Dedifferentiated amniotic fluid mesenchymal stem cell (primary cell): ENCODE results near the gene CCDC87.
"Not testable (repeated sequence)": the region's sequence is repeated elsewhere in the genome, so short reads cannot be mapped to it uniquely, and the experiment has no call there.

ENCODE experiments used
- DNase-seq: peaks from one replicate; pipeline ENCODE4 v3.0.0-alpha.2; 2016; ENCODE audit errors: extremely low spot score

The CCDC87 gene

DNA sequence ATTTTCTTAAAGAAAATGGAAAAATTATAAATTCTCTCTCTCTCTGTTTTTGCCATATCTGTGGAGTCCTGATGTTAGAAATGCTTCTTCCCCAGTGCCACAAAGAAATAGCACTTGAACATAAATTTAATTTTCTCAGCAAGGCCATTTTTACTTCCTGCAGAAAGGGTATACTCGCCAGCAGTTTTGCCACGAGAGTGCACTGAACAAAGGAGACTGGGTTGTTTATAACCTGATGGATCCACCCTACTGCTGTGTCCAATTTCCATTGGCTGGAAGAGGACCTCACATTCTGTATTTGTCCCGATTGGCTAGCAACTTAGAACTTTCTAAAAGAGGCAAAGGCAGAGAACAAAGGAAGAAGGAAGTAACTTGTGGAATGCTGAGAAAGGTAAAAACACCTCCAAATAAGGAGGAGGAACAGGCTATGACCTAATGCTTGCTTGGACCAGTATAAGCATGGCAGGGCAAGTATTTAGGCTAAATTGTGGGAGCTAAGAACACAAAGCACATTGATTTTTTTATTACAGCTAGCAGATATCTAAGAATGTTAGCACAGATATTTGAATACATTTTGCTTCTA is 10.2 kb downstream of the CCDC87 start:
- not testable (repeated sequence) for DNase-seq

DNA sequence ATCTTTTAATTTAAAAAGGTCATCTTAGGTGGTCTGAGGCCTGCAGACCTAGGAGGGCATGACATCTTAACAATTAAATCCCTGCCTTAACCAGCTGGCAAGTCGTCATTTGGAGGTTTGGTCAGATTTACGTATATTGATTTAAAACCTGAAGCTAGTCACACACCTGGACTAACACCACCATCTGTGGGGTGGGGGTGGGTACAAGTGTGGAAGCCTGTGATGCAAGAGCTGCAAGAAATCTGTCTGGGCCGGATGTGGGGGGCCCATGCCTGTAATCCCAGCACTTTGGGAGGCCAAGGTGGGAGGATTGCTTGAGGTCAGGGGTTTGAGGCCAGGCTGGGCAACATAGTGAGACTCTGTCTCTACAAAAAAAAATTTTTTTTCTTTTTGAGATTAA is 11.6 kb downstream of the CCDC87 start:
- DNase-seq, result no peak

DNA sequence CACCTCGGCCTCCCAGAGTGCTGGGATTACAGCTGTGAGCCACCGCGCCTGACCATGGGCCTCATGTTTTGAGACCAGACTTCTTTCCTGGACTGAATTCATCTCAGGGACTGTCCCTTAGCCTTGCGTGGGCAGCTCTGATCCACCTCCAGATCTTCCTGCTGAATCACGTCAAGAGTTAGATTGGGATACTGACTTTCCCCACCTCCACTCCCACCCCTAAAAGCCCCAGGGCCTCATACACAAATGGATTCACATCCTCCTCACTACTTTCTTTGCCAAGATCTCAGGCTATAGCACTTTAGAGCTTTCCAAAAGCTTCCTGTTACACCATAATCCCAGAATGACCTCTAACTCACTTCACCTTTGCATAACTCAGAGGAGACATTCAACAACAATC is 12.1 kb downstream of the CCDC87 start:
- no peak for DNase-seq

DNA sequence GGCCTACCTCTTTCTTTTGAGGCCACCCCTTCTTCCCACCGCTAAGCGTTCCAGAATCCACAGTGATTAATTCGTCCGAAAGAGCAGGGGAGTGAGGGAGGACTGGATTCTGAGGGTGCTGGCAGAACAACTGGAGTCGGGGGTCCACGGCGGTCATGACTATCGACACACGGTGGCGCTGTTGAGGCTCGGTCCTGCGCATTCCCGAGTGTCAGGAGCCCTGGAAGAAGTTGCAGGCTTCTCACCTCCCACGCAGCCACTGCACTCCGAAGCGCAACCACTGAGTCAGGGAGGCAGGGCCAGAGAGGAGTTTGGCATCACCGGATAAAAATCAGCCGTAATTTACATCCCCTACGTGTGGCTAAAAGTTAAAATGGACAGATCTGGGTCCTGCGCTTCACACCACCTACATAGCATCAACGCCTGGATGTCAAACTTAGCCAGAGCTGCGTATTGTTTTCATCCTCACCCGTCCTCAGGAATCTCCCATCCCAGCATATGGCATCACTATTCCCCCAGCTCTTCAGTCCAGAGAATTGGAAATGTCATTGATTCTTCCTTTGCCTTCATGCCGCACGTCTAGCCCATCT is 13.8 kb downstream of the CCDC87 start:
- peak; percentile 79 for DNase-seq

DNA sequence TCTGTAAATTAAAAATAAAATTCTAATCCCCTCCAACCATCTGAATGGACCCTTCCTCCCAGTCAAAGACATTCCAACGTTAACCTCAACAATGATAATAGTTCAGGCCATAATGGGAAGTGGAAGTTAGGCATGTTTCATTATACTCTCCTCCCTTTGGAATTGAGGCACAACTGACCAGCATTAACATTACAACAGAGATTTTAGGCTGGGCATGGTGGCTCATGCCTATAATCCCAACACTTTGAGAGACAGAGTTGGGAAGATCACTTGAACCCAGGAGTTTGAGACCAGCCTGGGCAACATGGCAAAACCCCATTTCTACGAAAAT is 22.0 kb downstream of the CCDC87 start:
- DNase-seq, result no peak

DNA sequence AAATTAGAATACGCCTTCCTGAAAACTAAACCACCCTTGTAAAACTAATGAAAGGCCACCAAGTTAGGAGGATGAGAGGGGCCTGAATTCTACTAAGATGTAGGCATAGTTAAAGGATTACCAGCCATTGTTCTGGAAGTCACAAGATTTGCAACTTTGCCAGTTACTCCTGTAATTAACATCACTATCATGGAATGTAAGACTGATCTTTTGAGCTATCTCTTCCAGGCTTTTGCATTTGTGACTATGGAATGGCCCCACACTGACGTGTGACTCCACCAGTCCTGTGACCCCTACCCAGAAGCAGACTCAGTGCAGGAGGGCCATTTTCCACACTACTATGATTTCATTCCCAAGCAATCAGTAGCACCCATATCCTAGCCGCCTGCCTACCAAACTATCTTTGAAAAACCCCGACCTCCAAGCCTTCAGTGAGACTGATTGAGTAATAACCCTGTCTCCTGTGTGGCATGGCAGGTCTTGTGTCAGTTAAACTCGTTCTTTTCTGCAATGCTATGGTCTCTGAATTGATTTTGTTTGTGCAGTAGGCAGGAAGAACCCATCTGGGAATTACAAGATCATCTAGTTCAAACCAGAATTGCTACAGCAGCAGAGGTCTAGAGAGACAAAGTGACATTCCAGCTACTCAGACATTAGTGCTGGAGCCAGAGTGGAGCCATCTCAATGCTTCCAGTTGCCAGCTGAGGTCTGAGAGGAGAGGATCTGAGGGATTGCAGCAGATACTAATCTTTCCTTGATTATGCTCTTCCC is 22.6 kb downstream of the CCDC87 start:
- DNase-seq, result no peak

DNA sequence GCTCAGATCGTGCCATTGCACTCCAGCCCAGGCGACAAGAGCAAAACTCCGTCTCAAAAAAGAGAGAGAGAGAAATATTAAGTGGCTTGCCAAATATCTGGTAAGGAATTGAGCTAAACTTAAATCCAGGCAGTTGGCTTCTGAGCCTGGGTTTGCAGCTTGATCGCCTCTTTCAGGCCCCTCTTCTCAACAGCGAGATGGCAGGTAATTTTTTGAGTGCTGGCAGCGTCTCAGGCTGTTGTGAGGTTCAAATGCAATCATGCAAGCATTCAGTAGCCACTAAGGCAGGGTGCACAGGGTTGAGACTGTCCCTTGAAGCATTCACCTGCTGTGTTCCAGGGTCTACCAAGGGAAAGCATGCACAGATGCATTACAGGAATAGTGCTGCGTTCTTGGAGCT is 23.8 kb downstream of the CCDC87 start:
- no peak for DNase-seq

DNA sequence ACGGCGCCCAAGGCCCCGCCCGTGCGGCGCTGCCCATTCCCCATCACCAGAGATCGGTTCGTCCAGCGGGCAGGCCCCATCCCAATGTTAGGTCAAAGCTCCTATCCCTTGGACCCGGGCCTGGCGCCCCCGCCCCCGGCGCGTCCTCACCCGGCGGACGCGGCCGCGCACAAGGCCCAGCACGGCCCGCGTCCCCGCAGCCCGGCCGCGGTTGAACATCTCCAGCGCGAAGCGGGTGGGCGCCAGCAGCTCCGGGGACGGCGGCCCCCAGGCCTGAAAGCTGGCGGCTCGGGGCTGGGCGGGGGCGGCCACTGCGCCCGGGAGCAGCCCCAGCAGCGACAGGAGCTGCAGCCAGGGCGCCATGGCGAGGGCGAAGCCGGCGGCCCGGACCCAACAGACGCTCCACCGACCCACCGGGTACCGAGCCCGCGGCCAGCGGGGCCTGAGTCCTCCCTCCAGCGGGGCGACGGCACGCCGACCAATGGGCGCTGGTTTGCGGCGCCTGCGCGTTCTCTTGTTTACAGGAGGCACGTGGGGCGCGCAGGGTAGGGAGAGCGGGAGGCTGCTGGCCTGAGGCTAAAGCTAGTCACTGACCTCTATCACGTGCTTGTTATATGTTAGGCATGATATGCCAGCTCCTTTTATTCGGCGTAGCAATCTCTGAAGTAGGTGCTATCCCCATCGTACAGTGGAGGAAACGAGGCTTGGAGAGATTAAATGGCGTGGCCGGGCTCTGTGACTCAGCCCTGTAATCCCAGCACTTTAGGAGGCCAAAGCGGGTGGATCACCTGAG is 24.5 kb downstream of the CCDC87 start, which contains the start of gene CTSF:
TSS of gene CTSF (minus strand) at position 483 of the 793 bp plus-strand sequence. CDS start at position 363, 120 bp downstream.
- peak; percentile 59 for DNase-seq

DNA sequence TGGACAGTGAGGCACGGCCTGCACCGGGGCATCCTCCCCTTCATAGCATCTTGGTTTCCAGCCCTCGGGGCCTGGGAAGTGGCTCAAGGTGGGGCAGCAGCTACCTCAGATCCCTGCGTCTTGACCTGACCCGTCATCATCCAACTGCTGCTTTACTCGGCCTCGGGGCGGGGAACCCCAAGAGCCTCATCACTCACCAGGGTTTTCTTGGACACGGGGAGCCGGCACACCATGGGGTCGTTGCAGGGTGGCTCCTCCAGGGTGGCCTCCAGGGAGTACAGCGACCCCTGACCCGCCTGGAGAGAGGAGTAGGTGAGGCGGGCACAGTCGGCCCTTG is 25.1 kb downstream of the CCDC87 start:
- no peak for DNase-seq

DNA sequence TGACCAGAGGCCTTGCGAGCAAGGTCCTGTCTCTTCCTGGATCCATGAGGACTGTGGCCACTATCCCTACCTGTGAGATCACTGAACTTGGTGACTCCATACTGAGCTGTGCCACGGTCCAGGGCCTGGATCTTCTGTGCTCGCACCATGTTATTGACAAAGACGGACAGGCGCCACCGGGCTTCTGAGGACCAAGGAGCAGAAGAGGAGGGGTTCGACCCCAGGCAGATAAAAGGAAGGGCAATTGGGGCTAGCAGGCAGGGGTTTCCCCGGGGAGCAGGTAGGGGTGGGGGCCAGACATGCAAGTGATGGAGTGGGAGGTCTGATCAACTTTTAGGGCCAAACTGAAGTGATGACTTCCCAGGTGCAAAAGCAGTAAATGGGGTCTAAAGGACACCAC is 26.6 kb downstream of the CCDC87 start:
- no peak for DNase-seq

DNA sequence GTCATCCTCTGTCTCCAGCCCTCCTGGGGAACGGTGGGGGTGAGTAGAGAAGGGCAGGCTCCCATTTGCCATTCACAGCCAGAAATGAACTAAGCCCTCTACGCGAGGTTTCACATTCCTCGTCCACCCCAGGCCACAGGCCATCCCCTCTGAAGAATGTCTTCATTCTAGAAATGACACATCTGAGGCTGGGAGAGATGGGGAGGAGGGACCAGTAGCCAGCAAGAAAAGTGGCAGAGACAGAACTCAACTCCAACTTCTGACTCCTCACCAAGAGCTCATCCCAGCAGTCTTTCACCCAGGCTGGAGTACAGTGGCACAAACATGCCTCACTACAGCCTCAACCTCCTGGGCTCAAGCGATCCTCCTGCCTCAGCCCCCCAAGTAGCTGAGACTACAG is 27.9 kb downstream of the CCDC87 start:
- DNase-seq, result no peak

DNA sequence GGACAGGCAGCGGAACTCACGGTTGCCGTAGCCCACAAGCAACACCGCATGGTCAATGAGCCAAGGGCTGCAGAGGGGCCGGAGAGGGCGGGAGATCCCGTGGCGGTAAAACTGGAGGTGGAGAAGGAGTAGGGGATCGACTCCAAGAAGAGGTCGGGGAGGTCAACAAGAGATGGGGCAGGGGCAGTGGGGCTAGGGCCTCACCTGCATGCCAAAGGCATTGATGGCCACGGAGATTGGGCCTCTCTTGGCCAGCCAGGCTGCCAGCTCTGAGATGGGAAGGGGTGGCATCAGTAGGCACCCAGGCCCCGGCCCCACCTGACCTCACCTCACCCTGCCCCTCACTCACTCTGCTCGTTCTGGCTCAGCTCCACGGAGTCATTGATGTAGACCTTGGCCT is 28.3 kb downstream of the CCDC87 start:
- DNase-seq, result no peak

DNA sequence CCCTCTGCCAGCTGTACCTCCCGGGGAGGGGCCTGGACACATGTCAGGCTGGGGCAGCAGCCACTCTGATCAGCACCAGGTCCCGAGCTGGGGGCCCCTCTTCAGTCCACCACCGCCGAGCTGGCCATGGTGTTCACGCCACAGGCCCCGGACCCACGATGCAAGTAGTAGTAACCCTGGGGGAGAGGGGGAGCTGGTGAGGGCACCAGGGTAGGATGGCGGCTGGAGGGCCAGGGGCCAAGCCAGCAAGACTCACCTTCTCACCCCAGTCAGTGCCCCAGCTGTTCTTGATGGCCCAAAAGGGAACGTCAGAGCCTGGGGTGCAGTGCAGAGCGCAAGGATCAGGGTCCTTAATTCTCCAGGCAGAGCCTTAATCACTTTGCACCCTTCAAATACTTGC is 29.0 kb downstream of the CCDC87 start:
- no peak for DNase-seq

DNA sequence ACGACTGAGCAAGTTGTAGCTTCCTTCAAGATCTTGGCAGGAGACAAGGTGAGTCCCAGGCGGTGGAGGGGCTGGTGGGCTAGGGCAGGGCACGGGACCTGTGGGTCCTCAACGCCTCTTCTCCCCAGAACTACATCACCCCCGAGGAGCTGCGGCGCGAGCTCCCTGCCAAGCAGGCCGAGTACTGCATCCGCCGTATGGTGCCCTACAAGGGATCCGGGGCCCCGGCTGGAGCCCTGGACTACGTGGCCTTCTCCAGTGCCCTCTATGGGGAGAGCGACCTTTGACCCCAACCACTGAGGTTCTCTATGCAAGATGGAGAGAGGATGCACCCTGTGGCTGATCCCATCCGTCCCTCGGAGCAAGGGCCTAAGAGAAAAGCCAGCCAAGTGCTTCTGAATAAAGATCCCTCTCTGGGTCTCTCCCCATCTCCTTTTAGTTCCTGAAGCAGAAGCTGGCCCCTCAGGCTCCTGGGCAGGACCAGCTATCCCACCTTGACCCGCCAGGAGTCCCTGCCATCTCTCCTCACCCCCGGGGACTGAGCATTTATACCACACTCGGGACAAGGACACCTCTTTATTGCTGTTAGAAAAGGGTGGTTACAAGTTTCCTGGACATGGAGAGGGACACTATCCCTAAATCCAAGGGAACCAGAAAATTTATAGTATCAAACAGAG is 29.8 kb downstream of the CCDC87 start:
- DNase-seq, result no peak

DNA sequence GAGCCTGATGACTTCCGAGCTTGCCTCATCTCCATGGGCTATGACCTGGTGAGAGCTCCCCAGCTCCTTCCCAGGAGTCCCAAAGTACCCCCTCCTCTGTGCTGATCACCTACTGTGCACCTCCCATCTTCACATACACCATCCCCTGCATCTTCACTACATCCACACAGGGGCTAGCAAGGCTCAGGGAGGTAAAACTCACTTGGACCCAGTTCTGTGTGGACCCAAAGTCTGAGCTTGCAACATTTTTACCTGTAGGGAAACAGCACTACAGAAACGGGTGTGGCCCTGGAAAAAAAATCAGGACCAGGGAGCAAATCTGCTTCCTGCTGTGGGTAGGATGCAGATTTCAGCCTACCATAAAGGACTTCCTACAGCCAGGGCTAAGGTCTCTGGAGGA is 30.6 kb downstream of the CCDC87 start:
- no peak for DNase-seq

DNA sequence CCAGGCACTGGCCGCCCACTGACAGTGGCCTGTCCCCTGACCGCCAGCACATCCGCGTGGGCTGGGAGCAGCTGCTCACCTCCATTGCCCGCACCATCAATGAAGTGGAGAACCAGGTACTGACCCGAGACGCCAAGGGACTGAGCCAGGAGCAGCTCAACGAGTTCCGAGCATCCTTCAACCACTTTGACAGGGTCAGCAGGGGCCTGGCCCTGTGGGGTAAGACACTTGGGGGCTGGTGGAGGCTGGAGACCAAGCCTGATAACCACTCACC is 31.0 kb downstream of the CCDC87 start:
- no peak for DNase-seq

DNA sequence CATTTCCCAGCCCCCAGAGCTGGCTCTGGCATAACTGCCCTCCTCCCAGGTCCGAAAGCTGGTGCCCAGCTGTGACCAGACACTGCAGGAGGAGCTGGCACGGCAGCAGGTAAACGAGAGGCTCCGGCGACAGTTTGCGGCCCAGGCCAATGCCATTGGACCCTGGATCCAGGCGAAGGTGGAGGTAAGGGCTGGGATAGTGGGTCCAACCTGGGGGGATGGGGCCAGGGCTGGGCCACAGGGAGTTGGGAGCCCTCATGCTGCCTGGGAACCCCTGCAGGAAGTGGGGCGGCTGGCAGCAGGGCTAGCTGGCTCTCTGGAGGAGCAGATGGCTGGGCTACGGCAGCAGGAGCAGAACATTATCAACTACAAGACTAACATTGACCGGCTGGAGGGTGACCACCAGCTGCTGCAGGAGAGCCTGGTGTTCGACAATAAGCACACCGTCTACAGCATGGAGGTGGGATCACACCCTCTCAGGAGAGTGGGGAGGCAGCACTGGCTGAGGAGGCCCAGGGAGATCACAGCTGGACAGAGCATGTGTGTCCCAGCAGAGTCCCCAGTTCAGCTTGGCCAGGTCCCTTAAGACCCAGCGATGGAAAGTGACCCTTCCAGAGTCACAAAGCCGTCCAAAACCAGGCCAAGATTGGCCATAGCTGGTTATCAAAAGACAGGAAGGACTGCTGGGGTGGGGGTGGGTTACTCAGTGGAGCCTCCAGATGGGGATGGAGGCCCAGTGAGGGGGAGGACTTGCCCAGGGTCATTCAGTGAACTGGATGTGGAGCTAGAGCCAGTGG is 31.5 kb downstream of the CCDC87 start:
- no peak for DNase-seq

DNA sequence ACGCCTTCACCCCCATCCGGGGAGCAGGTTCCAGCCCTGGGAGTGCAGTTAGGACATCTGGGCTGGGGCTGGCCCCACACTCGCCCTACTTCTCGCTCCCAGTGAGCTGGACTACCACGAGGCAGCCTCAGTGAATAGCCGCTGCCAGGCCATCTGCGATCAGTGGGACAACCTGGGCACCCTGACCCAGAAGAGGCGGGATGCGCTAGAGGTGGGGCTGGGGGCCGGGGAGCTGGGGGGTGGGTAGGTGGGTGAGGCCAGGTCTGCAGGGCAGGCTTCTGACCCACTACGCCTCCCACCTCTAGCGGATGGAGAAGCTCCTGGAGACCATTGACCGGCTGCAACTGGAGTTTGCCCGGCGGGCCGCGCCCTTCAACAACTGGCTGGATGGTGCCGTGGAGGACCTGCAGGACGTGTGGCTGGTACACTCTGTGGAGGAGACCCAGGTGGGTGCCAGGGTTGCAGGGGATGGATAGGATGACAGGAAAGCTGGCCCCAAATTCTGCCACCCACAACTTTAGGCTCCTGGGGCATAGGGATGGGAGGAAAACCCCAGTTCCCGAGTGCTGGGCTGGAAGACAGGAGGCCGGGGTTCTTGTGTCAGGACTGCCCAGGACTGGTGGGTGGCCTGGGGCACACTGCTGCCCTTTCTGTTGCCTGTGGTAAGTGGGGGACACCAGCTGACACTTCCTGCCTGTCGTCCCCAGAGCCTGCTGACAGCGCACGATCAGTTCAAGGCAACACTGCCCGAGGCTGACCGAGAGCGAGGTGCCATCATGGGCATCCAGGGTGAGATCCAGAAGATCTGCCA is 32.8 kb downstream of the CCDC87 start:
- DNase-seq, result no peak

DNA sequence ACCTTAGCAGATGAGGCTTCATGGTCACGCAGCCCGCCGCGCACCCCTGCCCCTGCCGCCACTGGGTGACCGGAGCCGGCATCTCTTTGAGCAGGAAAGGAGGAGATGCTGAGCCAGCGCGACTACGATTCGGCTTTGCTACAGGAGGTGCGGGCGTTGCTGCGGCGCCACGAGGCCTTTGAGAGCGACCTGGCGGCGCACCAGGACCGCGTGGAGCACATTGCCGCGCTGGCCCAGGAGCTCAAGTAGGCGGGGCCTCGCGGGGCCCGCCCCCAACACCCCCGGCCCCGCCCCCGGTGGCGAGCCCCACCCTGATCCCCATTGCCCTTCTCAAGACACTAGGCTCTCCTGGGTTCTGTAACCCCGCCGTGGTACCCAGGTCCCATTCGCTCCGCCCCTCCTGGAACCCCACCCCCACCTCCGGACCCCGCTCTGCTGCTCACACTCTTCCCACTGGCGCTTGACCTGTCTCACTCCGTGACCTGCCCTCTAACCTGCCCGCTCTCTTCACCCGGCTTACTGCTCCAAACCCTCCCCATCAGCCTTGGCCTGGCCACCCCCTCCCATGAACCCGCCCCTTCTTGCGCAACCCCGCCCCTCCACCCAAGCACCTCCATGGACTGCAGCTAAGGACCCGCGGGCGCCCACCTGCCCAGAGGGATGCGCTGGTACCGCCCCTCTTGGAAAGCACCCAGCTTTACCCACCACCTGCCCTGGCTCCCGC is 33.6 kb downstream of the CCDC87 start:
- DNase-seq, result no peak

DNA sequence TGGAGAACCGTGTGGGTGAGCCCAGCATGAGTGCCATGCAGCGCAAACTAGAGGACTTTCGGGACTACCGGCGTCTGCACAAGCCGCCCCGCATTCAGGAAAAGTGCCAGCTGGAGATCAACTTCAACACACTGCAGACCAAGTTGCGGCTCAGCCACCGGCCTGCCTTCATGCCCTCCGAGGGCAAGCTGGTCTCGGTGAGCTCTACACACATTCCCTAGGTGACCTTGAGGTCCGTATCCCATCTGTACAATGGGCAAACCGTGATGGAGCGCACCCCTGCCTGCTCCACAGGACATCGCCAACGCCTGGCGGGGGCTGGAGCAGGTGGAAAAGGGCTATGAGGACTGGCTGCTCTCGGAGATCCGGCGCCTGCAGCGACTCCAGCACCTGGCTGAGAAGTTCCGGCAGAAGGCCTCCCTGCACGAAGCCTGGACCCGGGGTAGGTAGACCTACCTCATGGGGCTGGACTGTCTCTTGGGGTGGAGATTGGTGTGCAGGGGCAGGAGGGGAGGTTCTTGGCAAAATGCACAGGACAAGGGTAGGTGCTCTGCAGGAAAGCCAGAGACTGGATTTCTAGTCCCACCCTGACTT is 35.0 kb downstream of the CCDC87 start:
- no peak for DNase-seq
